OCI-M1 (cell line): ENCODE data around the gene IGF1R.
A peak's percentile ranks its signal among the peaks of the same experiment; 100 is the strongest.

Experiments used
- DNase-seq: peaks from one replicate; lab custom pipeline; 2025; lab: John Stamatoyannopoulos, UW

The IGF1R gene

DNA sequence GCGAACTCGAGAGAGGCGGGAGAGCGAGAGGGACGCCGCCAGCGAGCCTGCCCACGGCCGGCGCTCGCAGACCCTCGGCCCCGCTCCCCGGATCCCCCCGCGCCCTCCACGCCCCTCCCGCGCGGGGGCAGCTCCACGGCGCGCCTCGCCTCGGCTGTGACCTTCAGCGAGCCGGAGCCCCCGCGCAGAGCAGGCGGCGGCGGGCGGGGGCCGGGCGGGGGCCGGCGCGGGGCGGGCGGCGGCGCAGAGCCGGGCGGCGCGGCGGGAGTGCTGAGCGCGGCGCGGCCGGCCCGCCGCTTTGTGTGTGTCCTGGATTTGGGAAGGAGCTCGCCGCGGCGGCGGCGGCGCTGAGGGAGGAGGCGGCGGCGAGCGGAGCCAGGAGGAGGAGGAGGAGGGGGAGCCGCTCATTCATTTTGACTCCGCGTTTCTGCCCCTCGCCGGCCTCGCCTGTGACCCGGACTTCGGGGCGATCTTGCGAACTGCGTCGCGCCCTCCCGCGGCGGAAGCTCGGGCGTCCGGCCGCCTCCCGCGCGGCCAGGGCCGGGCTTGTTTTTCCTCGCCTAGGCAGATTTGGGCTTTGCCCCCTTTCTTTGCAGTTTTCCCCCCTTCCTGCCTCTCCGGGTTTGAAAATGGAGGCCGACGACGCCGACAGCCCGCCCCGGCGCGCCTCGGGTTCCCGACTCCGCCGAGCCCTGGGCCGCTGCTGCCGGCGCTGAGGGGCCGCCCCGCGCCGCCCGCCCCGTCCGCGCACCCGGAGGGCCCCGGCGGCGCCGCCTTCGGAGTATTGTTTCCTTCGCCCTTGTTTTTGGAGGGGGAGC lies 524 bp downstream of the IGF1R start:
- peak; percentile 61 for DNase-seq

DNA sequence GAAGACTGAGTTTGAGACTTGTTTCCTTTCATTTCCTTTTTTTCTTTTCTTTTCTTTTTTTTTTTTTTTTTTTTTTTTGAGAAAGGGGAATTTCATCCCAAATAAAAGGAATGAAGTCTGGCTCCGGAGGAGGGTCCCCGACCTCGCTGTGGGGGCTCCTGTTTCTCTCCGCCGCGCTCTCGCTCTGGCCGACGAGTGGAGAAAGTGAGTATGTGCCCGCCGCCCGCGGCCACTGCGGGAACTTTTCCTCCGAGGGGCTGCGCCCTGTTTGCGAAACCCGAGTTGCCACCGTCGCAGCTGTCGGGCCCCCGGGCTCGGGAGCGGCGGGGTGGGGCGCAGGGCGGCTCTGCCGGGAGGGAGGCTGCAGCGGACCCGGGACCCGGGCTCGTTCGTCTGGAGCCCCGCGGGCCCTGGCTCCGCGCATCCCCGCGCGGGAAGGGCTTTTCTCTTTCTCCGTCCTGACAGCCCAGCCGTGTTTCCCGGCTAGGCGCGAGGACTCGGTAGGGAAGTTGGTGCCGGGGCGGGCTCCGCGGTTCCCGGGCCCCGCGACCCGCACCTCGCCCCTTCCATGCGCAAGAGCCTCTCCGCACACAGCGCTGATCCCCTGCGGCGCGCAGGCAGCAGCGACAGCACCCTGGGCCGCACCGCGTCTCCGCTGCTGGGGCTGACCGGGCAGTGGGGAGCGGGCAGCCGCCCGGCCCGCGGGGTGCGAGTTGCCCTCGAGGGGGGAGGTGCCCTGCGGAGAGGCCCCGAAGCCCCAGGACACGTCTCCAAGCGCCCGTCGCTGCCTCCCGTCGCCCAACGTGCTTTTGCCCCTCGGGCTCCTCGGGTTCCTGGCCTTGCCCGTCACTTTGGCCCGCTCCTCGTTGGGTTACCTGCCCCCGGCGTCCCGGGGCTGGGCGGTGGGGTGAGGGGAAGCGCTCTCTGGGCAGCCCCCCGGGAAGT lies 1.4 kb downstream of the IGF1R start:
- DNase-seq = peak; percentile 43

GRCh38 chr15:98650417-98651035 lies 2.2 kb downstream of the IGF1R start:
- peak; percentile 29 for DNase-seq

DNA sequence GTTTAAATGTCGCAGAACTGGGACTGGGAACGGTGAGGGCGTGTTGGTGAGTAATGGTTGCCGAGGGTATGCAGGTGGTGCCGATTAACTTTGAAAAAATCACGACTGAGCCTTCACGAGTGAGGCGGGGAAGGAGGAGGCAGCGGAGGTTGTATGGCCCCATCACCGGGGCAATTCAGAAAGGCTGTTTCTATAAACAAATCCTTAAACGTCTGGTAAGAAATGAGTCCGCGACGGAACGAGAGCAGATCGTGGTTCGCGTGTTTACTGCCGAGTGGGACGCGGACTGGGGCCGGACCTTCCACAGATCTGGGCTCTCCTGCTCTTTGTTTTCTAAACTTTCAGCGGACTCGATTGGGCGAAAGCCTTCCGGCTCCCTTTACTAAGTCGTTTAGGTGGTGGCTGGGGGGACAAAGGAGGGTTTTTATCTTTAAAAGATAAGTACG lies 2.7 kb downstream of the IGF1R start:
- DNase-seq = peak; percentile 33

DNA sequence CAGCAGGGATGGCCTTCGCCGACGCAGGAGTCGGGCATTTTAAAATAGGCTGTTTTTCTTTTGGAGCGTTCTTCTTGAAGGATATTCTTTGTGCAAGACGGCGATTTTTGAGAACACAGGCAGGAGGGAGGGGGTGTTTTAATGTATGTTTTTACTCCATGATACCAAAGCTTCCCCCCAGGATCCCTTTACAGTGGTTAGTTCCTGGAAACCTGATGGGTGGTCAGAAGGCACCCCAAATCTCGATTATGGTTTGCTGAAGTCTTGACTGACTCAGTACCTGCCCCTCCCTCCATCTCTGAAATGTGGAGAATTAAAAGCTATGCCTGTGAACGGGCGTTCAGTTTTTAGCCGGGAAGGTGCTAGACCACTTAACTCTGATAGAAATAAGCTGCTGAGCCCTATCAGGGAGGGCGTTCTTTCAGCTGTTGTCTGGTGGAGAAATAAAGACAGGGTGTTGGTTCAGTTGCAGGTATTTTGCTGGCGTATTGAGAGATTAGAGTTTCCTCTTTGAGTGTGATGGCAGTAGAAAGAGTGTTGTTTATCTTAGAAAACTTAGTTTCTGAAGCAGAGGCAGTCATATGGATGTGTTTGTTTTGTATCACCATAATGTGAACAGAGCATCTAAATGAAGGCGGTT lies 3.4 kb downstream of the IGF1R start:
- peak; percentile 36 for DNase-seq

GRCh38 chr15:98653686-98654085 lies 5.3 kb downstream of the IGF1R start:
- no peak for DNase-seq

GRCh38 chr15:98654790-98655360 lies 6.5 kb downstream of the IGF1R start:
- DNase-seq = no peak

GRCh38 chr15:98655732-98656131 lies 7.4 kb downstream of the IGF1R start:
- no peak for DNase-seq

DNA sequence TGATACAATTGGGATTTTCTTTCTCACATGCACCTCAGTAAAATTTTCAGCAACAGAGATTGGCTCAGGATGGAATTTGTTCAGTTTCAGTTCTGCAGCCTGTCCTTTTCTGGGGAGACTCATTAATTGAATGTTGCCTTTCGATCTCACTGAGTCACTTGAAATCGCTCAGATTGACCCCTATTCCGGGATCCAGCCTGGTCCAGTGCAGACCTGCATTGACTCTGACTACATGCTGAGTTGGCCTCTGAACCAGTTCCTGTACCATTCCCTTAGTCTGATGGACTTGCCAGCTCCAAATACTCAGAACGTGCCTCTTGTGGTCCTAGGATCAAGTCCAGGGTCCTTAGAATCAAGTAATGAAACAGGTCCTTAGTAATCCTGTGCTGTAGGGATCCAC lies 9.4 kb downstream of the IGF1R start:
- DNase-seq = no peak

GRCh38 chr15:98658831-98659699 lies 10.7 kb downstream of the IGF1R start:
- peak; percentile 60 for DNase-seq

GRCh38 chr15:98660055-98660454 lies 11.7 kb downstream of the IGF1R start:
- no peak for DNase-seq

- no peak for DNase-seq
Observed at GRCh38 chr15:98663045-98663444, 14.7 kb downstream of the IGF1R start.

GRCh38 chr15:98663606-98664005 lies 15.3 kb downstream of the IGF1R start:
- no peak for DNase-seq

DNA sequence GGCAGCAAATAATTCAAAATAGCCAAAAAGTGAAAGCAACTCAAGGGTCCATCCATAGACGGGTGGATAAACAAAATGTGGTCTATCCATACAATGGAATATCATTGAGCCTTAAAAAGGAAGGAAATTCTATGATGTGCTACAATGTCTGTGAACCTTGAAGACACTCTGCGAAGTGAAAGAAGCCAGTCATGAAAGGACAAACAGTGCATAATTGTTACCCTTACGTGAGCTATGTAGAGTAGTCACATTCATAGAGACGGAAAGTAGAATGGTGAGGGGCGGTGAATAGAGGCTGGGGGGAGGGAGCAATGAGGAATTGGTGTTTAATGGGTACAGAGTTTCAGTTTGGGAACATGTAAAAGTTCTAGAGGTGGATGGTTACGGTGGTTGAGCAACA lies 18.1 kb downstream of the IGF1R start:
- DNase-seq = no peak

- no peak for DNase-seq
Observed at GRCh38 chr15:98666841-98667240, 18.5 kb downstream of the IGF1R start.

GRCh38 chr15:98667521-98668179 lies 19.3 kb downstream of the IGF1R start:
- DNase-seq = no peak

GRCh38 chr15:98668566-98669308 lies 20.4 kb downstream of the IGF1R start:
- DNase-seq = no peak

DNA sequence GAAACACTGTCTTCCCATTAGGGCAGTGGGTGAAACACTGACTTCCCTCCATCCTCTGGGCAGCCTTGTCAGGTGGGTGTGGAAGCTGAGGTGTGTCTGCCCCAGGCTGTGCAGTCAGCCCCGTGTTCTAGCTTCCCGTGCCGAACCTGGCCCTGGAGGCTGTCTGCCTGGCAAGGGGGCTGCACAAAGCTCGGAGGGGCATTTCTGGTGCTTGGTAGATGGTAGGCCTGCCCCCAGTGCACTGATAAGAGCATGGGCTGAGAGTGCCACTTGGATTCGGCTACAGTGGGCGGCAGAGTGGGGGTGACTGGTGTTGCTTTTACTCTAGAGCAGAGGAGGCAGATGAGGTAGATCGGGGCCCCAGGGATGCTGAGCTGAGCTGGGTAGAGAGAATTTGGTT lies 21.3 kb downstream of the IGF1R start:
- DNase-seq = no peak
